Renal cortical epithelial cell (primary cell): Measurements from ENCODE around the gene MYOM3. TPM values are rescaled to one million over a fixed set of nuclear protein-coding genes. Genes with fewer than 3 reads are reported as not detected.
A peak's percentile ranks its signal among the peaks of the same experiment; 100 is the strongest.

Experiments
- DNase-seq: peaks from one replicate; pipeline ENCODE4 v3.0.0-alpha.2; 2011; ENCODE audit warnings: low read depth
- total RNA-seq: library from RNA; depleted of rRNA; stranded (reverse); fragments of >200 nt; gene quantifications from 2 replicates; pipeline ENCODE4 v1.2.3, GENCODE V29; 2014

MYOM3 gene
- 1.5 and 9.0 TPM in 2 replicates for total RNA-seq

GRCh38 chr1:24111996-24112779, at the start of gene MYOM3:
Gene MYOM3 (minus strand): TSS chr1:24112135. CDS start chr1:24108636, 3,499 bp downstream.
- peak; percentile 69 for DNase-seq

- DNase-seq: no peak
These were observed 49.3 kb upstream of the MYOM3 start for GRCh38 chr1:24161270-24161669.

DNA sequence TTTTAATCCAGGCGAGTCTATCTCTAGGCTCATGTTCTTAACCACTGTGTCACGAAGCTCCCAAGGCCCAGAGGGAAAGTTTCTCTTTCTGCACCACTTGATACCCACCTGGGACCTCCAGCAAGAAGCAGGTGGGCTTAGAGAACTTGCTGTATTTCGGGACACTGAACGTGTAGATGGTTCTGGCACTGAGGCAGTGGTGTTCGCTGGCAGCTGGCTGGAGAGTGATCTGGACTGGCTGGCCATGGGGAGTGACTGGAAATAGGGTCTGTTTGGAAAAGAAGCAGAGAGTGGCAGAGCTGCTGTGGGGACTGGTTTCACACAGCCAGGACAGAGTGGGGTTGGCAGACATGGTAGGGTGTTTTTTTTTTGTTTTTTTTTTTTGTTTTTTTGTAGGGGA, 47.4 kb upstream of the MYOM3 start:
- DNase-seq: no peak

DNA sequence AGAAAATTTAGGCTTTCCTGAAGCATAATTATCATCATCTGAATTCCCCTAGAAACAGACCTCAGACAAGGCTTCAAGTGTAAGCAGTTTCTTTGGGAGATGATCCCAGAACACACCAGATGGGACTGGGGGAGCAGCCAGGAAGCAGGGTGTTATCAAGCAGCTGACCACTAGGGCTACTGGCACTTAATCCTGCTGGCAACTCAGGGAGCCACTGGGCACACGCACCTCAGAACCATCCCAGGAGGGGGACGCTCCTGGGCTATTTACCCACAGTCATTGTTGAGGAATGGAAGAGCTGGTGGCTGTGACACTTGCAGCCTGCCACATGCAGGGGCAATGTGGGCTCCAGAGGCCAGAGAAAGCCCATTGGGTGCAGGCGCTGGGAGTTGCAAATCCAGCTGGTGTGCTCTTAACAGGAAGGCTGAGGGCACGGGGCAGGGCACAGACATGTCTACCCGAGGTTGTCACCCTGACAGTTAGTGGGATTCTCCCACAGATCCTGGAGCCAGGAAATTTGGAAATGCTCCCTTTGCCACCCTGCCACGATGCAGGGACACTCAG, 46.1 kb upstream of the MYOM3 start:
- no peak for DNase-seq

DNA sequence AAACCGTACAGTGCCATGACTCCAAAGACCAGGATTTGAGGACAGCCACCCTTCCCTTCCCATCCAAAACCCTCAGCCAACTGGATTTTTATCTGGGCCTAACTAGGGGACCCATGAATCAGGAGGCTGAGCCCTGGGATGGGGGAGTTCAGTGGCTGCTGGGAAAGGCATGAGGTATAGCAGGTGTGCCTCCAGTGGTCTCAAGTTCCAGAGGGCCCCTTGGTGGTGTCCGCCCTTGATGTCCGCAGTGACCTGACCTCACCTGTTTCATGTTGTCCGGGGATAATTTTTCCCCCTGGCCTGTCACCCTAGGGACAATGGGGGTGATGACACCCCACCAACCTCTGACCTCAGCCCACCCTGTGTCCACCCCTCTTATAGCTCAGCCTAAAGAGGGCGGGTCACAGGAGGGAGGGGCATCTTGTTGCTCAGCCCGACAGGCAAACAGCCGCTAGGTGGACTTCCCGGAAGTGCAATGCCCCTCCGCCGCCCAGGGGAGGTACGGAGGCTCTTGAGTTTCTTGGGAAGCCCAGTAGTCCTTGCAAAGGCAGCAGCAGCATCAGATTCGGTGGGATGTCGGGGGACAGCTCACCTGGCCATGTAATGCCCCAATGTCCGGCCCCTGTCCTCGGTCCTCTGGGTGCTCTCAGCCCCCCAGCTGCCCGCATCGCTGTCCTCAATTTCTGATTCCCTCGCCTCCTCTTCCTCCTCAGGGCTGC, 44.8 kb upstream of the MYOM3 start:
- no peak for DNase-seq

DNA sequence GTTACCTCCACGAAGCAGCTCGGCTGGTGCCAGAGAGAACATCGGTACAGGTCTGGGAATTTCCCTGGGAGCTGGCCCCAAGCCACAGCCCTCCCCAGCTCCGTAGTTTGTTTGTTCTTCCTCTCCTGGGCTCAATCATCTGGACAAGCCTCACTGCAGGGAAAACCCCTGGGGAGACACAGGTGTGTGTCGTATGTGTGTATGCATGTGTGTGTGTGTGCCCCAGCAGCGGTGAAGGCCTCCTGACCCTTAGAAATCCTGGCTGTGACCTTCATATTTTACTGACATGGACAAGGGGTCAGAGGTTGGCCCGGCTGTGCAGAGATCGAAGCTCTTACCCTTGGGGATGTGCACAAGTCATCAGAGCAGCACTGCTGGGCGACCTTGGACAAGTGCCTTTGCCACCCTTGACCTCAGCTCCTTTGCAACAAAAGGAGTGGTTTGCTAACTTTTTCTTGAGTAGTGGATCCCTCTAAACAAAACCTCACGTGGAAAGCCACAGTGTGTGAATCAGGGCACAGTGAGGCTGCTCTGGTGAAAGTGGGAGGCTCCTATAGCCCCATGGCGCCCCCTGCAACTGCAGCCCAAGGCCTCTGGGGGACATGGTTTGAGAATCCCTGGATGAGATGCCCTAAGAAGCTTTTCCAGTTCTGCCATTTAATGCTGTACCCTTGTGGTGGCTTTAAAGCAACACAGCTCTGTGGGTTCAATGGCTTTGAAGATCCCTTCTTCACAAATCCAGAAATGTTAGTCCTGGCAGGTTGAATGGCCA, 43.3 kb upstream of the MYOM3 start:
- DNase-seq: no peak

GRCh38 chr1:24154215-24154614, 42.3 kb upstream of the MYOM3 start:
- DNase-seq: no peak

- DNase-seq: no peak
These were observed 40.9 kb upstream of the MYOM3 start for GRCh38 chr1:24152631-24153494.

GRCh38 chr1:24151175-24151533, 39.2 kb upstream of the MYOM3 start:
- no peak for DNase-seq

- DNase-seq: peak; percentile 69
These were observed 38.6 kb upstream of the MYOM3 start for GRCh38 chr1:24150234-24151174.

GRCh38 chr1:24149866-24150233, 37.9 kb upstream of the MYOM3 start:
- peak; percentile 25 for DNase-seq

DNA sequence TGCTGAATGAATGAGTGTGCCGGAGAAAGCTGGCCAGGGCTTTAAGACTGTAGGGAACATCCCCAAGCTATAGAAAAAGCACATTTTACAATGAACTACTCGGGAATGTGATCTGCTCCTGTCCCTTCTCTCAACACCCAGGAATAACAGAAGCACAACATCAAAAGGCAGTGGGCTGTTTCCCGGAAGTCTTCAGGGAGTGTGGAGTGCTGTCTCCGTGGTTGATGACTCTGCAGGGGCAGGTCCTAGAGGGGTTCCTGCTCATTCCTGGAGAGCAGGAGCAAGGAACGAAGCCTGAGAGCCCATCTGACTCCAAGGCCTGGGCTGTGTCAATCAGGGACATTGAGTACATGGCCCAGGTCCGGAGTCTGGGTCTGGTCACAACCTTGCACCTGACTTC, 35.9 kb upstream of the MYOM3 start:
- DNase-seq: no peak

DNA sequence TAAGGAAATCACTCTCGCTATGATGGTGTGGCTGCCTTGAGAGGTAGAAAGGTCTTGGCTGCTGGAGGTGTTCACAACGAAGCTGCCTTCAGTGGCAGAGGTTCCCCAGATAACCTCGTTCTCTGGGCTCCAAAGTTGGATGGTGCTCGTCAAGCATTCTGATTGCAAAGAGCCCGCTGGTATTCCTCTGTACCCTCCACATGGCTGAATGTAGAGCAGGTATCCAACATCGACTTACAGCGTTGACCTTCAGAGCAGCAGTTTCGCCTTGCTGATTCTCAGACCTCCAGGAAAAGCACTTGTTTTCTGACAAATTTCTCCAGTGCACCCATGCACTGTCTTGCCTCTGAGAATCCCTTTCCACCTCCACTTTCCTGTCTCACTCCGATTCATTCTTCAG, 35.3 kb upstream of the MYOM3 start:
- DNase-seq: no peak

DNA sequence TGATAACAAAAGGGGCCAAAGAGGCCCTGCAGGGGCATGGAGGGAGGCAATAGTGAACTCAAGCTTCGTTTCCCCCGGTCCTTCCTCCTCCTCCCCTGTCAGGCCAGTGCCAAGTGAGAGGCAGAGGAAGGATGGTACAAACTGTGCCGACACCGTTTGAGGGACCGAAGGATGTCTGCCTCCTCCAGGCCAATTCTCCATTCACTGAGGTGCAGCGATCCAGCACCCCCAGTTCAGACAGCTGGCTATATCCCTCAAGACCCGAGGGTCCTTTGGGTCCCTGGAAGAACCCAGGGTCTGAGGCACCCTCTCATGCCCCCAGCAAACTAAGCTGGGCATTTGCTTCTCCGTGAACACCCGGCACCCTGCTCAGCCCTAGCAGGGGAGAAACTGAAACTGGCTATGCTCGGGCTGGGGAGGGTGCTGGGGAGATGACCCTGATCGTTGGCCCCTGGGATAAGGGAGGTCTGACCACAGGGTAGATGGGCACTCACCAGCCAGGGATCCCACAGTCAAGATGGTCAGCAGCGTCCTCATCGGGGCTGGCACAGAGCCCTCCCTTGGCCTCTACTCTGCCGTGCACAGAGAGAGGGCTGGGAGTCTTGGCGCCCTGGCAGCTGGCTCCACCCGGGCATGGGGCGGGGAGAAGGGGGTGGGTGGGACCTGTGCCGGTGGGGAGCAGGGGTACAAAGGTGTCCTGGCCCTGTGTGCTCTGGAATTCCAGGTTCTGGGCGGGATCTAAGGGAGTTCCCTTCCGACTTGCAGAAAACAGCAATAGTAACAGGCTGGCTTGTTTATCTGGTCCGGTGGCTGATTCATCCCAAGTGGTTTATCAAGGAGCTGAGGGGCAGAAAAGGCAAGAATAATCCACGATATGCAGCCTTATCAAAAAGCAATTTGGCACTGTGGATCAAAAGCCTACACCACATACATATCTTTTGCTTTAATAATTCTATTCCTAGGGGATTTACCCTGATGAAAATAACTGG, 30.9 kb upstream of the MYOM3 start, which contains the start of gene IL22RA1:
IL22RA1 (minus strand) TSS at position 595 of the 989 bp plus-strand sequence; CDS start at position 537, 58 bp downstream.
- peak; percentile 32 for DNase-seq

GRCh38 chr1:24141311-24141997, 29.5 kb upstream of the MYOM3 start:
- no peak for DNase-seq

GRCh38 chr1:24140741-24141181, 28.8 kb upstream of the MYOM3 start:
- no peak for DNase-seq

DNA sequence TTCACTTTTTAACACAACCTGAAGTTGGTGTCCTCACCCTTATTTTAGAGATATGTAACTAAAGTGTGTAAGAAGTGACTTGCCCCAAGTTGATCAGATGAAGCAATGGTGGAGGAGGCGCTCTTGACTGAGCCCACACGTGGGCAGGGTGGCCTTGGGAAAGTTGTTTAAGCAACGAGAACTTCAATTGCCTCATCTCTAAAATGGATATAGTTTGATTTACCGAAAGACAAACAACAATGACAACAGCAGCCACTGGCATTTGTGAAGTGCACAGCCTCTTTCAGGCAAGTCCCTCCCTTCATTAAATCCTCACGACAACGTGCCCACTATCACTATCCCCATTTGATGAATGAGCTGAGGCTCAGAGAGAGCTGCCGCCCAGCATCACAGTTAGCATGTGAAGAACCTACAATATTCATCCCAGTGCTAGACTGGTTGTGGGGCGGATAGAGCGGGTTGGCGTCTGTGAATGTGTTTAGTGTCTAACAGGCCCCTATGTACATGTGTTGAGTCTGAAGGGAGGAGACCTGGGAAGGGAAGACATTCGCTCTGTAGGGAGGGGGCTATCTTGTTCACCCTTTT, 28.0 kb upstream of the MYOM3 start:
- DNase-seq: no peak

- no peak for DNase-seq
These were observed 27.2 kb upstream of the MYOM3 start for GRCh38 chr1:24139222-24139489.
